K562 (cell line): ENCODE results near the gene DNAJC8. TPM values are rescaled to one million over a fixed set of nuclear protein-coding genes. Genes with fewer than 3 reads are reported as not detected.

Source experiments
- ADNP ChIP-seq: fragments of 200-800 bp; sonication (Bioruptor generic); IDR thresholded peaks from 2 replicates; pipeline ENCODE4 v1.6.1; 2016; ENCODE audit warnings: missing genetic modification characterization, missing compliant biosample characterization
- CHD1 ChIP-seq: fragments of 200-600 bp; sonication (generic); IDR thresholded peaks from one replicate; pipeline ENCODE4 v1.6.1; 2012; ENCODE audit warnings: mild to moderate bottlenecking, moderate library complexity, low read length, inconsistent platforms
- DIDO1 ChIP-seq: fragments of 450-650 bp; IDR thresholded peaks from 2 replicates; pipeline ENCODE4 v1.6.1; 2016; ENCODE audit warnings: low read depth, missing biosample characterization, missing genetic modification characterization
- FOXM1 ChIP-seq, 2 experiments: fragments of 450-650 bp in 1 of 2; sonication (generic) in 1 of 2; formaldehyde crosslinking in 1 of 2; IDR thresholded peaks; 2 replicates each; pipeline versions ENCODE4 v1.6.1 to v1.9.0; 2017 to 2022; ENCODE audit warnings: low read depth in 2 of 2, mild to moderate bottlenecking in 2 of 2, missing genetic modification reagents in 1 of 2, moderate library complexity in 1 of 2
- HDGF ChIP-seq: fragments of 450-650 bp; IDR thresholded peaks from 2 replicates; pipeline ENCODE4 v1.6.1; 2016
- HMG20A ChIP-seq: fragments of 450-650 bp; formaldehyde crosslinking; conservative IDR thresholded peaks from 2 replicates; pipeline ENCODE4 v1.4.0; 2020; ENCODE audit warnings: mild to moderate bottlenecking, mixed read lengths
- HMGN3 ChIP-seq: IDR thresholded peaks from 2 replicates; pipeline ENCODE4 v1.6.1; 2011; ENCODE audit warnings: borderline replicate concordance, low read depth, mild to moderate bottlenecking, mixed read lengths, low read length; ENCODE audit not compliant: insufficient read length; ENCODE audit errors: extremely low read depth
- MAX ChIP-seq: sonication (generic); formaldehyde crosslinking; IDR thresholded peaks from 2 replicates; pipeline ENCODE4 v1.9.0; 2022; ENCODE audit warnings: mild to moderate bottlenecking, missing genetic modification reagents
- MAZ ChIP-seq, 2 experiments: fragments of 450-650 bp in 1 of 2; sonication (generic) in 1 of 2; formaldehyde crosslinking; IDR thresholded peaks in 1 of 2; conservative IDR thresholded peaks in 1 of 2; 2 replicates each; pipeline versions ENCODE4 v1.4.0 to v1.5.0; 2020; ENCODE audit warnings: mild to moderate bottlenecking in 1 of 2, missing genetic modification reagents in 1 of 2
- PHB2 ChIP-seq: fragments of 450-650 bp; IDR thresholded peaks from 2 replicates; pipeline ENCODE4 v1.6.1; 2017; ENCODE audit warnings: low read depth
- RAD51 ChIP-seq: fragments of 450-650 bp; IDR thresholded peaks from 2 replicates; pipeline ENCODE4 v1.7.1; 2016; ENCODE audit warnings: low read depth, mild to moderate bottlenecking, borderline replicate concordance
- RFX7 ChIP-seq: fragments of 250-450 bp; sonication (Bioruptor Pico); IDR thresholded peaks from 2 replicates; pipeline ENCODE4 v1.5.1; 2021; ENCODE audit warnings: mild to moderate bottlenecking
- SAFB2 ChIP-seq: fragments of 200-400 bp; formaldehyde crosslinking; IDR thresholded peaks from 2 replicates; pipeline ENCODE4 v1.6.1; 2018; ENCODE audit warnings: borderline replicate concordance, low read length, low read depth, moderate library complexity; ENCODE audit not compliant: severe bottlenecking
- SMARCA5 ChIP-seq: fragments of 450-650 bp; IDR thresholded peaks from 2 replicates; pipeline ENCODE4 v1.6.1; 2016
- TBP ChIP-seq: optimal IDR thresholded peaks from 2 replicates; pipeline ENCODE3; 2011; ENCODE audit warnings: low read depth, low read length, improper control_type of control experiment
- UBTF ChIP-seq, 2 experiments: IDR thresholded peaks; 2 replicates each; pipeline ENCODE4 v1.6.1; 2012; ENCODE audit warnings: improper control_type of control experiment in 2 of 2, low read depth in 2 of 2, low read length in 2 of 2, borderline replicate concordance in 1 of 2
- ZBTB9 ChIP-seq: fragments of 450-650 bp; formaldehyde crosslinking; IDR thresholded peaks from 2 replicates; pipeline ENCODE4 v1.4.0; 2020; ENCODE audit warnings: mild to moderate bottlenecking, moderate library complexity
- ZNF232 ChIP-seq: sonication (generic); formaldehyde crosslinking; IDR thresholded peaks from 2 replicates; pipeline ENCODE4 v1.8.0; 2022; ENCODE audit warnings: mild to moderate bottlenecking, missing genetic modification reagents
- ZNF384 ChIP-seq: IDR thresholded peaks from 2 replicates; pipeline ENCODE4 v1.6.1; 2012; ENCODE audit warnings: low read depth, low read length, improper control_type of control experiment
- polyA plus RNA-seq, 8 experiments: library from polyadenylated mRNA; depleted of rRNA in 4 of 8; stranded (reverse) in 5 of 8; unstranded in 3 of 8; fragments of >200 nt; fragmentation: Nextera tagmentation in 2 of 8; fragmentation: Illumina TruSeq in 1 of 8; extraction: Ambion mirVana in 2 of 8; extraction: Trizol in 1 of 8; gene quantifications; 2 replicates each; pipeline versions ENCODE4 v1.2.1 to v1.2.3, GENCODE V29; 2011 to 2014; ENCODE audit warnings: inconsistent platforms in 1 of 8, missing spikeins in 1 of 8
- total RNA-seq, 7 experiments: library from RNA; depleted of rRNA in 6 of 7; stranded (reverse); fragments of >200 nt in 6 of 7; fragmentation: Illumina TruSeq in 2 of 7; extraction: Trizol in 2 of 7; gene quantifications; 2 replicates each; pipeline versions ENCODE4 v1.2.1 to v1.2.3, GENCODE V29; 2011 to 2021; ENCODE audit warnings: low replicate concordance in 1 of 7

DNAJC8 gene
- total and polyA plus RNA-seq, 9 of the 15 experiments (the other 6 are each of a cell fraction or from before 2014, with no cell fraction given): 143 to 508 (median 209) TPM

- TF ChIP-seq TBP (peak; percentile 51), ADNP (tag) (no peak), ZNF384 (peak; percentile 77), HMGN3 (no peak), UBTF (IDR thresholded peaks at IDR 0.05; ENCODE audit: borderline replicate concordance in 1 of 2, low read depth in 2 of 2, low read length in 2 of 2) (0 out of 4 replicates have a peak, but pooled peaks of 1 of the 2 experiments have one; percentile 36), SAFB2 (no peak), HDGF (0 out of 2 replicates have a peak, but pooled peaks have one; percentile 57), SMARCA5 (0 out of 2 replicates have a peak, but pooled peaks have one; percentile 21), PHB2 (no peak), CHD1 (no peak), FOXM1 (IDR thresholded peaks at IDR 0.05; ENCODE audit: low read depth) (no peak), FOXM1 (CRISPR knock-in tag; IDR thresholded peaks at IDR 0.05; ENCODE audit: low read depth) (no peak), HMG20A (no peak), DIDO1 (tag) (no peak), ZNF232 (CRISPR knock-in tag) (no peak), RAD51 (no peak), MAX (CRISPR knock-in tag) (no peak), RFX7 (no peak), MAZ (CRISPR knock-in tag; conservative IDR thresholded peaks at IDR 0.05 in 1 of 2, IDR thresholded peaks at IDR 0.05 in 1 of 2) (peak in 1 of 2 experiments; percentile 50; a peak in 1 of 4 replicates), ZBTB9 (CRISPR knock-in tag) (no peak)
These were observed 15.6 kb upstream of the DNAJC8 start (continued) for GRCh38 chr1:28248273-28249012.
